ENCODE measurements around the gene DBNDD1.

- TF ChIP-seq CTCF (IDR thresholded peaks at IDR 0.05) (no peak), ZFX (IDR thresholded peaks at IDR 0.05; ENCODE audit: borderline replicate concordance) (no peak)
Measured at GRCh38 chr16:90027611-90028010, 8.4 kb upstream of the DBNDD1 start.

Measured in 22Rv1 (cell line).